ENCODE measurements around the gene C2CD4D.

Gene C2CD4D

DNA sequence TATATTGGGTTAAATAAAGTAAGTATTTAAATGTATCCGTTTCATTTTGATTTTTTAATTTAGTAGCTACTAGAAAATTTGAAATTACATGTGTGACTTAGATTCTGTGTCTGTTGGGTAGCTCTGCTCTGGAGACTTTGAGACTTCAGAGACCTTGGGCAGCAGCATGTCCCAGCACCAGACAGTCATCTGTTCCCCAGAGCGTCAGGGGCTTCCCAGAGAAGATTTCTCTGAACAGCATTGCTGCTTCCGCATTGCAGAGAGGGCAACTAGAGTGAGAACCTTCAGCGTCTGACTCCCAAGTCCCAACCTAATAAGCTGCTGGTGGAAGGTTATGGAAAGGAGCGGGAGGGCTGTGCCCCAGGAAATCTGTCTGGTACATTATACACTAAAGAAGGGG is 41.0 kb downstream of the C2CD4D start:
- Histone ChIP-seq H3K27ac (ENCODE audit: extremely low read depth, low read depth, low read length) (no peak overlapping the region), H3K4me3 (ENCODE audit: low read depth, low read length) (no peak overlapping the region), H3K9me3 (ENCODE audit: control insufficient read depth, insufficient read depth, low read depth, low read length) (no peaks in the 10 kb centered on the region), H3K36me3 (ENCODE audit: control insufficient read depth in 2 of 2, insufficient read depth in 1 of 2, low read length in 2 of 2) (no peaks in the 10 kb centered on the region), H3K4me1 (ENCODE audit: control insufficient read depth, insufficient read depth, low read length) (no peaks in the 10 kb centered on the region)
- CTCF ChIA-PET = interaction anchor here (0.8 kb wide), 1 partner anchor 203 kb away, joined by 3 read pairs; no protein-coding TSS in a partner anchor
- POLR2A ChIA-PET = interaction anchor here (0.6 kb wide), 1 partner anchor 186 kb away, joined by 4 read pairs; no protein-coding TSS in a partner anchor
- no peak for TF ChIP-seq ZSCAN16 (tag by site-specific recombination; IDR thresholded peaks at IDR 0.05)
- TF ChIP-seq ZNF132 (tag by site-specific recombination; IDR thresholded peaks at IDR 0.05; ENCODE audit: borderline replicate concordance) = no peak
- TF ChIP-seq, protein P1, sequence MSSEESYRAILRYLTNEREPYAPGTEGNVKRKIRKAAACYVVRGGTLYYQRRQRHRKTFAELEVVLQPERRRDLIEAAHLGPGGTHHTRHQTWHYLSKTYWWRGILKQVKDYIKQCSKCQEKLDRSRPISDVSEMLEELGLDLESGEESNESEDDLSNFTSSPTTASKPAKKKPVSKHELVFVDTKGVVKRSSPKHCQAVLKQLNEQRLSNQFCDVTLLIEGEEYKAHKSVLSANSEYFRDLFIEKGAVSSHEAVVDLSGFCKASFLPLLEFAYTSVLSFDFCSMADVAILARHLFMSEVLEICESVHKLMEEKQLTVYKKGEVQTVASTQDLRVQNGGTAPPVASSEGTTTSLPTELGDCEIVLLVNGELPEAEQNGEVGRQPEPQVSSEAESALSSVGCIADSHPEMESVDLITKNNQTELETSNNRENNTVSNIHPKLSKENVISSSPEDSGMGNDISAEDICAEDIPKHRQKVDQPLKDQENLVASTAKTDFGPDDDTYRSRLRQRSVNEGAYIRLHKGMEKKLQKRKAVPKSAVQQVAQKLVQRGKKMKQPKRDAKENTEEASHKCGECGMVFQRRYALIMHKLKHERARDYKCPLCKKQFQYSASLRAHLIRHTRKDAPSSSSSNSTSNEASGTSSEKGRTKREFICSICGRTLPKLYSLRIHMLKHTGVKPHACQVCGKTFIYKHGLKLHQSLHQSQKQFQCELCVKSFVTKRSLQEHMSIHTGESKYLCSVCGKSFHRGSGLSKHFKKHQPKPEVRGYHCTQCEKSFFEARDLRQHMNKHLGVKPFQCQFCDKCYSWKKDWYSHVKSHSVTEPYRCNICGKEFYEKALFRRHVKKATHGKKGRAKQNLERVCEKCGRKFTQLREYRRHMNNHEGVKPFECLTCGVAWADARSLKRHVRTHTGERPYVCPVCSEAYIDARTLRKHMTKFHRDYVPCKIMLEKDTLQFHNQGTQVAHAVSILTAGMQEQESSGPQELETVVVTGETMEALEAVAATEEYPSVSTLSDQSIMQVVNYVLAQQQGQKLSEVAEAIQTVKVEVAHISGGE (tag by site-specific recombination; conservative IDR thresholded peaks at IDR 0.05; ENCODE audit: low read depth) = no peak
- no peak for TF ChIP-seq ZNF16 (tag by site-specific recombination; IDR thresholded peaks at IDR 0.05; ENCODE audit: low read depth)
- no peak for TF ChIP-seq ZNF596 (tag by site-specific recombination; IDR thresholded peaks at IDR 0.05)
- no peak for TF ChIP-seq ZNF394 (tag by site-specific recombination; IDR thresholded peaks at IDR 0.05; ENCODE audit: borderline replicate concordance)
- TF ChIP-seq TRIM28 (IDR thresholded peaks at IDR 0.05; ENCODE audit: borderline replicate concordance, low read length) = no peak
- no peak for TF ChIP-seq ZBTB17 (tag by site-specific recombination; IDR thresholded peaks at IDR 0.05)
- no peak for TF ChIP-seq ZNF660 (tag by site-specific recombination; IDR thresholded peaks at IDR 0.05)
- TF ChIP-seq, protein P2, sequence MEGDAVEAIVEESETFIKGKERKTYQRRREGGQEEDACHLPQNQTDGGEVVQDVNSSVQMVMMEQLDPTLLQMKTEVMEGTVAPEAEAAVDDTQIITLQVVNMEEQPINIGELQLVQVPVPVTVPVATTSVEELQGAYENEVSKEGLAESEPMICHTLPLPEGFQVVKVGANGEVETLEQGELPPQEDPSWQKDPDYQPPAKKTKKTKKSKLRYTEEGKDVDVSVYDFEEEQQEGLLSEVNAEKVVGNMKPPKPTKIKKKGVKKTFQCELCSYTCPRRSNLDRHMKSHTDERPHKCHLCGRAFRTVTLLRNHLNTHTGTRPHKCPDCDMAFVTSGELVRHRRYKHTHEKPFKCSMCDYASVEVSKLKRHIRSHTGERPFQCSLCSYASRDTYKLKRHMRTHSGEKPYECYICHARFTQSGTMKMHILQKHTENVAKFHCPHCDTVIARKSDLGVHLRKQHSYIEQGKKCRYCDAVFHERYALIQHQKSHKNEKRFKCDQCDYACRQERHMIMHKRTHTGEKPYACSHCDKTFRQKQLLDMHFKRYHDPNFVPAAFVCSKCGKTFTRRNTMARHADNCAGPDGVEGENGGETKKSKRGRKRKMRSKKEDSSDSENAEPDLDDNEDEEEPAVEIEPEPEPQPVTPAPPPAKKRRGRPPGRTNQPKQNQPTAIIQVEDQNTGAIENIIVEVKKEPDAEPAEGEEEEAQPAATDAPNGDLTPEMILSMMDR (tag by site-specific recombination; IDR thresholded peaks at IDR 0.05) = no peak
- TF ChIP-seq ZNF266 (tag by site-specific recombination; IDR thresholded peaks at IDR 0.05; ENCODE audit: low read depth) = no peak
- TF ChIP-seq ZNF121 (tag by site-specific recombination; IDR thresholded peaks at IDR 0.05) = no peak
- TF ChIP-seq, protein P3, sequence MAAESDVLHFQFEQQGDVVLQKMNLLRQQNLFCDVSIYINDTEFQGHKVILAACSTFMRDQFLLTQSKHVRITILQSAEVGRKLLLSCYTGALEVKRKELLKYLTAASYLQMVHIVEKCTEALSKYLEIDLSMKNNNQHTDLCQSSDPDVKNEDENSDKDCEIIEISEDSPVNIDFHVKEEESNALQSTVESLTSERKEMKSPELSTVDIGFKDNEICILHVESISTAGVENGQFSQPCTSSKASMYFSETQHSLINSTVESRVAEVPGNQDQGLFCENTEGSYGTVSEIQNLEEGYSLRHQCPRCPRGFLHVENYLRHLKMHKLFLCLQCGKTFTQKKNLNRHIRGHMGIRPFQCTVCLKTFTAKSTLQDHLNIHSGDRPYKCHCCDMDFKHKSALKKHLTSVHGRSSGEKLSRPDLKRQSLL (tag by site-specific recombination; IDR thresholded peaks at IDR 0.05) = no peak
- TF ChIP-seq, protein P4, sequence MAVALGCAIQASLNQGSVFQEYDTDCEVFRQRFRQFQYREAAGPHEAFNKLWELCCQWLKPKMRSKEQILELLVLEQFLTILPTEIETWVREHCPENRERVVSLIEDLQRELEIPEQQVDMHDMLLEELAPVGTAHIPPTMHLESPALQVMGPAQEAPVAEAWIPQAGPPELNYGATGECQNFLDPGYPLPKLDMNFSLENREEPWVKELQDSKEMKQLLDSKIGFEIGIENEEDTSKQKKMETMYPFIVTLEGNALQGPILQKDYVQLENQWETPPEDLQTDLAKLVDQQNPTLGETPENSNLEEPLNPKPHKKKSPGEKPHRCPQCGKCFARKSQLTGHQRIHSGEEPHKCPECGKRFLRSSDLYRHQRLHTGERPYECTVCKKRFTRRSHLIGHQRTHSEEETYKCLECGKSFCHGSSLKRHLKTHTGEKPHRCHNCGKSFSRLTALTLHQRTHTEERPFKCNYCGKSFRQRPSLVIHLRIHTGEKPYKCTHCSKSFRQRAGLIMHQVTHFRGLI (tag by site-specific recombination; IDR thresholded peaks at IDR 0.05) = no peak
- no peak for TF ChIP-seq GLIS2 (tag by site-specific recombination; IDR thresholded peaks at IDR 0.05)
- no peak for TF ChIP-seq HIC1 (tag by site-specific recombination; IDR thresholded peaks at IDR 0.05)
- no peak for TF ChIP-seq ZNF239 (tag by site-specific recombination; IDR thresholded peaks at IDR 0.05)
- TF ChIP-seq ZNF274 (IDR thresholded peaks at IDR 0.05; ENCODE audit: low read length) = no peak
- no peak for TF ChIP-seq ZNF274 (tag by site-specific recombination; IDR thresholded peaks at IDR 0.05; ENCODE audit: borderline replicate concordance)
- TF ChIP-seq ZNF114 (tag by site-specific recombination; IDR thresholded peaks at IDR 0.05) = no peak
- TF ChIP-seq ZFP3 (tag by site-specific recombination; IDR thresholded peaks at IDR 0.05; ENCODE audit: low read depth) = no peak

All from HEK293 (cell line).